Activated CD8-positive, alpha-beta memory T cell treated with anti-CD3 and anti-CD28 coated beads, Interleukin-2, amount 10 ng/mL, durations not matched to agents 7 days and 5 days (primary cell): Measurements from ENCODE around the gene CRYBB1. TPM values are rescaled to one million over a fixed set of nuclear protein-coding genes. Genes with fewer than 3 reads are reported as not detected.

Experiments
- ATAC-seq: fragments of 150-1000 bp; cut with Tn5 transposase; one replicate; pipeline ENCODE4 v1.10.0; 2021; ENCODE audit warnings: moderate library complexity
- CTCF ChIA-PET: fragments of 350-600 bp; sonication (Branson Sonifier 250); formaldehyde crosslinking; loops from one replicate; lab custom pipeline; 2021; ENCODE audit warnings: antibody characterized with exemption; lab: Charles Lee
- DNase-seq: peaks from one replicate; pipeline ENCODE4 v3.0.0-alpha.2; 2020
- H3K27ac Mint-ChIP-seq: one replicate; pipeline ENCODE4 v1.8.0; 2021; ENCODE audit warnings: mild to moderate bottlenecking, mixed read lengths
- H3K27me3 Mint-ChIP-seq: one replicate; pipeline ENCODE4 v1.8.0; 2021; ENCODE audit warnings: mixed read lengths
- H3K36me3 Mint-ChIP-seq: one replicate; pipeline ENCODE4 v1.8.0; 2021; ENCODE audit warnings: mild to moderate bottlenecking, mixed read lengths
- H3K4me1 Mint-ChIP-seq: one replicate; pipeline ENCODE4 v1.8.0; 2021; ENCODE audit warnings: mixed read lengths
- H3K4me3 Mint-ChIP-seq: one replicate; pipeline ENCODE4 v1.8.0; 2021; ENCODE audit warnings: mild to moderate bottlenecking, moderate library complexity, mixed read lengths
- H3K9me3 Mint-ChIP-seq: one replicate; pipeline ENCODE4 v1.8.0; 2022; ENCODE audit warnings: low read depth, mixed read lengths
- total RNA-seq, 2 experiments: library from RNA; stranded (reverse); gene quantifications; one replicate each; pipeline ENCODE4 v1.2.3, GENCODE V29; 2021

The CRYBB1 gene
- total RNA-seq, 2 experiments from 2014 or later, result 0.38 TPM; not detected in 1

- peak overlapping the region; percentile 23 for H3K27ac Mint-ChIP-seq
- no peaks in the 10 kb centered on the region for H3K9me3 Mint-ChIP-seq
- CTCF ChIA-PET, result interaction anchor here (0.9 to 1.5 kb wide), 4 partner anchors 18 to 109 kb away, joined by 3 to 4 read pairs (median 3); no protein-coding TSS in a partner anchor
- no peak overlapping the region for H3K4me3 Mint-ChIP-seq
- no peak for DNase-seq
- H3K27me3 Mint-ChIP-seq, result no peaks in the 10 kb centered on the region
- ATAC-seq, result no peak
- peaks cover 14% of the 10 kb centered on the region for H3K36me3 Mint-ChIP-seq
- peaks cover 46% of the 10 kb centered on the region for H3K4me1 Mint-ChIP-seq
These were observed 53.2 kb downstream of the CRYBB1 start for GRCh38 chr22:26564672-26565071.

- peaks cover 45% of the 10 kb centered on the region for H3K4me1 Mint-ChIP-seq
- no peaks in the 10 kb centered on the region for H3K9me3 Mint-ChIP-seq
- CTCF ChIA-PET, result interaction anchor here (1.0 to 1.5 kb wide), 3 partner anchors 18 to 109 kb away, joined by 3 read pairs; no protein-coding TSS in a partner anchor
- no peak overlapping the region for H3K27ac Mint-ChIP-seq
- H3K27me3 Mint-ChIP-seq, result no peaks in the 10 kb centered on the region
- ATAC-seq (no peak), DNase-seq (no peak)
- H3K36me3 Mint-ChIP-seq, result peaks cover 13% of the 10 kb centered on the region
- H3K4me3 Mint-ChIP-seq, result no peak overlapping the region
These were observed 53.6 kb downstream of the CRYBB1 start for GRCh38 chr22:26564181-26564580.

- no peak for ATAC-seq
- CTCF ChIA-PET, result interaction anchor here (1.0 kb wide), 1 partner anchor 46 kb away, joined by 3 read pairs; no protein-coding TSS in a partner anchor
- peaks cover 10% of the 10 kb centered on the region for H3K36me3 Mint-ChIP-seq
These were observed 54.8 kb downstream of the CRYBB1 start for GRCh38 chr22:26563022-26563421.

DNA sequence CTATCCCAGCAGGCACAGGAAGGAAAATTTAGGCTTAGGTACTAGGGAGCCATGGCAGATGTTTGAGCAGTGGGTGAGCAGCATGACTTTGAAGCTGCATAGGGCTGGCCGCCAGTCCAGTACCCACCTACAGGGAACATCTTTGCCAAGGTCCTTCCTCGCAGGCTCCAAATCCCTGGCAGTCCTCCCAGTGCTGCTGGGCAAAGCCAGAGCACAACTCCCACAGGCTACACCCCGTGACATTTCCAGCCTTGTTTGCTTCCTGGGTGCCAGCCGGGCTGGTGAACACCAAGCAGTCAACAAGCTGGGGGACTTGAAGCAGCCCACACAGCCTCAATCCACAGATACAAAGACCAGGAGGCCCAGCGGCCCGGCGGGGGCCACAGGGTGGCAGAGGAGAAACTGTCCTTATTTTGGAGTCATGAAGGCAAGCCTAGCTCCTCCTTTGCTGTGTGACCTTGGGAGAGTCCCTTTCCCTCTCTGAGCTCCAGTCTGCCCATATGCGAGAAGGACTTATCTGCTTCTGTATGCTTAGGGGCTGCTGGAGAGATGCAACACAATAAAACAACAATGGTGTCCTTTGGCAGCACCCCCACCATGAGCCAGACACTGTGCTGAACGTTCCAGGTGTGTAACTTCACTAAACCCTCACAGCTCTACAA is 55.9 kb downstream of the CRYBB1 start:
- no peak for DNase-seq
- H3K4me3 Mint-ChIP-seq, result no peak overlapping the region
- H3K27me3 Mint-ChIP-seq, result no peaks in the 10 kb centered on the region
- H3K36me3 Mint-ChIP-seq, result peaks cover 9% of the 10 kb centered on the region
- CTCF ChIA-PET, result no interaction called here
- H3K4me1 Mint-ChIP-seq, result peaks cover 30% of the 10 kb centered on the region
- ATAC-seq, result no peak
- no peak overlapping the region for H3K27ac Mint-ChIP-seq
- H3K9me3 Mint-ChIP-seq, result no peaks in the 10 kb centered on the region

More at GRCh38 chr22:26563022-26563421, 54.8 kb downstream of the CRYBB1 start:
- no peak for DNase-seq
- no peaks in the 10 kb centered on the region for H3K9me3 Mint-ChIP-seq
- no peak overlapping the region for H3K4me3 Mint-ChIP-seq
- H3K27ac Mint-ChIP-seq, result no peak overlapping the region
- no peaks in the 10 kb centered on the region for H3K27me3 Mint-ChIP-seq
- H3K4me1 Mint-ChIP-seq, result peaks cover 39% of the 10 kb centered on the region

GRCh38 chr22:26559961-26560575 is 57.8 kb downstream of the CRYBB1 start:
- Mint-ChIP-seq H3K9me3 (no peaks in the 10 kb centered on the region), H3K36me3 (peaks cover 7% of the 10 kb centered on the region), H3K27me3 (no peaks in the 10 kb centered on the region), H3K4me1 (peaks cover 14% of the 10 kb centered on the region), H3K4me3 (no peak overlapping the region), H3K27ac (no peak overlapping the region)
- DNase-seq, result no peak
- CTCF ChIA-PET, result no interaction called here
- no peak for ATAC-seq

DNA sequence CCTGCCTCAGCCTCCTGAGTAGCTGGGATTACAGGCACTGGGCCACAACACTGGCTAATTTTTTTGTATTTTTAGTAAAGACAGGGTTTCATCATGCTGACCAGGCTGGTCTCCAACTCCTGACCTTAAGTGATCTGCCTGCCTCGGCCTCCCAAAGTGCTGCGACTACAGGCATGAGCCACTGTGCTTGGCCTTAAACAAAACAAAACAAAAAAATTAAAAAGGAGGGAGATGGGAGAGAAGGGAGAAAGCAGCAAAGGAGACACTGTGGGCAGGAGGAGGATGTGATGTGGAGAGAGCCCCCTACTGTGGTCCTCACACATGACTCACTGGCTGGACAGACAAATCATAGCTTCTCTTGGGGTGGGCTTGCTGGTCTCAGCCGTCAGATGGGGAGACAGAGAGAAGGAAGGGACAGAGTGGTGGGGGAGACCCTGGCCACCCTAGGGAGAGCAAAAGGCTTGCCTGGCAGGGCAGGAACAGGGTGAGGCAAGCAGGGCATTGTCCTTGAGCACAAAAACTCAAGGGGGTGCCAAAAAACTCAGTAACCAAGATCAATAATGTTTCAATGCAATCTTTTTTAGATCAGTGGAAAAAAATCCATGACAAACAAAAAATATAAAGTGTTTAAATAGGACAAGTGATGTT is 59.5 kb downstream of the CRYBB1 start:
- Mint-ChIP-seq H3K4me3 (no peak overlapping the region), H3K4me1 (peaks cover 14% of the 10 kb centered on the region), H3K27ac (peak overlapping the region; percentile 10), H3K36me3 (peaks cover 3% of the 10 kb centered on the region), H3K27me3 (no peaks in the 10 kb centered on the region), H3K9me3 (no peaks in the 10 kb centered on the region)
- ATAC-seq (no peak), DNase-seq (no peak)
- CTCF ChIA-PET, result interaction anchor here (1.3 kb wide), 1 partner anchor 24 kb away, joined by 3 read pairs; no protein-coding TSS in a partner anchor

GRCh38 chr22:26556904-26557303 is 60.9 kb downstream of the CRYBB1 start:
- no peak overlapping the region for H3K4me3 Mint-ChIP-seq
- H3K9me3 Mint-ChIP-seq, result no peaks in the 10 kb centered on the region
- peaks cover 3% of the 10 kb centered on the region for H3K36me3 Mint-ChIP-seq
- no peak overlapping the region for H3K27ac Mint-ChIP-seq
- CTCF ChIA-PET, result no interaction called here
- H3K4me1 Mint-ChIP-seq, result peaks cover 14% of the 10 kb centered on the region
- H3K27me3 Mint-ChIP-seq, result no peaks in the 10 kb centered on the region
- ATAC-seq (no peak), DNase-seq (no peak)

GRCh38 chr22:26555478-26555877 is 62.3 kb downstream of the CRYBB1 start:
- no peak for ATAC-seq
- Mint-ChIP-seq H3K27ac (no peak overlapping the region), H3K4me1 (peaks cover 14% of the 10 kb centered on the region), H3K36me3 (peaks cover 3% of the 10 kb centered on the region), H3K27me3 (no peaks in the 10 kb centered on the region), H3K9me3 (no peaks in the 10 kb centered on the region), H3K4me3 (no peak overlapping the region)
- CTCF ChIA-PET, result interaction anchor here (1.5 kb wide), 1 partner anchor 14 kb away, joined by 3 read pairs; no protein-coding TSS in a partner anchor
- DNase-seq, result no peak

DNA sequence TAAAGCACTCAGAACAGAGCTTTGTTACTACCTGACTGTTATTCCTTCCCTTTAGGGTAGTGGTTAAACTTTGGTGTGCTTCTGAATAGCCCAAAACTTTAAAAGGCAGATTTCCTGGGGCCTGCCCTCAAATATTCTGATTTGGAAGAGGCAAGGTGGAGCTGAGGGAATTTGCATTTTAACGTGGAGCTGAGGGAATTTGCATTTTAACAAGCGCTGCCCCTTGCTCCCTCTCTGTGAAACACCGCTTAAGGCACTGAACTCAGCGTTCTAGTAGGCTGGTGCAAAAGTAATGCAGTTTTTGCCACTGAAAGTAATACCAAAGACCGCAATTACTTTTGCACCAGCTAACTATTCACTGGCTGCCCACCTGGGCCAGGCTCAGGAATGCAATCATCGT is 62.9 kb downstream of the CRYBB1 start:
- ATAC-seq, result no peak
- CTCF ChIA-PET, result interaction anchor here (1.5 kb wide), 1 partner anchor 15 kb away, joined by 3 read pairs; no protein-coding TSS in a partner anchor

GRCh38 chr22:26553056-26553752 is 64.6 kb downstream of the CRYBB1 start:
- CTCF ChIA-PET, result interaction anchor here (0.6 to 1.0 kb wide), 3 partner anchors 21 to 26 kb away, joined by 3 to 4 read pairs (median 3); no protein-coding TSS in a partner anchor
- Mint-ChIP-seq H3K4me3 (no peak overlapping the region), H3K9me3 (no peaks in the 10 kb centered on the region), H3K27me3 (no peaks in the 10 kb centered on the region), H3K36me3 (peaks cover 12% of the 10 kb centered on the region), H3K4me1 (peaks cover 16% of the 10 kb centered on the region), H3K27ac (no peak overlapping the region)
- DNase-seq (no peak), ATAC-seq (no peak)

More for the DNA sequence above, 62.9 kb downstream of the CRYBB1 start:
- Mint-ChIP-seq H3K9me3 (no peaks in the 10 kb centered on the region), H3K36me3 (peaks cover 5% of the 10 kb centered on the region), H3K4me1 (peaks cover 17% of the 10 kb centered on the region), H3K27me3 (no peaks in the 10 kb centered on the region), H3K27ac (no peak overlapping the region), H3K4me3 (no peak overlapping the region)
- DNase-seq, result no peak

DNA sequence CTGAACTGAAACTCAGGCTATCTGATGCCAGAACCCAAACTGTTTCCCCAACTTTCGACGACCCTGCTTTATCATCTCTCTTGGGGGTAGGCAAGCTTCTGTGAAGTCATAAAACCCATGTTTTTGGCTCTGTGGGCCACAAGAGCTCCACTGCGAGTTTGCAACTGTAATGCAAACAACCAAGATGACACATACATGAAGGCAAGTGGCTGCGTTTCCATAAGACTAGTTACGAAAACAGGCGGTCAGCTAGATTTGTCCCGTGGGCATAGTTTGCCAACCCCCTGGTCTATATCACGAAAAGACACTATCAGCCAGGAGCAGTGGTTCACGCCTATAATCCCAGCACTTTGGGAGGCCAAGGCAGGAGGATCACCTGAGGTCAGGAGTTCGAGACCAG is 65.4 kb downstream of the CRYBB1 start:
- no peak overlapping the region for H3K4me3 Mint-ChIP-seq
- H3K27ac Mint-ChIP-seq, result no peak overlapping the region
- peaks cover 18% of the 10 kb centered on the region for H3K36me3 Mint-ChIP-seq
- H3K4me1 Mint-ChIP-seq, result peaks cover 23% of the 10 kb centered on the region
- H3K9me3 Mint-ChIP-seq, result no peaks in the 10 kb centered on the region
- no peak for ATAC-seq
- CTCF ChIA-PET, result interaction anchor here (0.6 kb wide), 2 partner anchors 21 to 25 kb away, joined by 3 to 4 read pairs; no protein-coding TSS in a partner anchor
- no peaks in the 10 kb centered on the region for H3K27me3 Mint-ChIP-seq
- DNase-seq, result no peak

DNA sequence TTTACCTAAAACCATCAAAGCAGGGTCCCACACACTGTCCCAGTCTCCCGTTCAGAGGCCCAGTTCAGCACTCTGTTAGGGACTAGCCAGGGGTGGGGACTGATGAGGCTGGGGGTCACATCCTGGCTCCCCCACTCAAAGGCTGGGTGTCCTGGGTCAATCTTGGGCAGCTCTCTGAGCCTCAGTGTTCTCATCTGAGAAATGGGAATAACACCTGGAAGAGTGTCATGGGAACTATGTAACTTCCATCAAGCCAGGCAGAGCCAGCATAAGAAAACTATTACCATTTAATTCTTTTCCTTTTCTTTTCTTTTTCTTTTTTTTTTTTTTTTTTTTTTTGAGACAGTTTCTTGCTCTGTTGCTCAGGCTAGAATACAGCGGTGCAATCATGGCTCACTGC is 66.3 kb downstream of the CRYBB1 start:
- Mint-ChIP-seq H3K4me1 (peaks cover 32% of the 10 kb centered on the region), H3K4me3 (no peak overlapping the region), H3K36me3 (peaks cover 26% of the 10 kb centered on the region), H3K27me3 (no peaks in the 10 kb centered on the region), H3K9me3 (no peaks in the 10 kb centered on the region), H3K27ac (no peak overlapping the region)
- CTCF ChIA-PET, result interaction anchor here (0.7 kb wide), 1 partner anchor 50 kb away, joined by 4 read pairs; no protein-coding TSS in a partner anchor
- ATAC-seq, result no peak
- no peak for DNase-seq
